ENCODE measurements around the gene CELSR1.

The CELSR1 gene

GRCh38 chr22:46448333-46448732 is 89.1 kb downstream of the CELSR1 start:
- no peaks in the 10 kb centered on the region for H3K36me3 ChIP-seq (ENCODE audit: control insufficient read depth in 1 of 2, insufficient read depth in 2 of 2, low read length in 2 of 2)
- no peaks in the 10 kb centered on the region for H3K9me3 ChIP-seq (ENCODE audit: control insufficient read depth in 1 of 2, low read length in 2 of 2)
- no peaks in the 10 kb centered on the region for H3K4me1 ChIP-seq (ENCODE audit: control insufficient read depth in 1 of 2, insufficient read depth in 2 of 2, low read length in 2 of 2)
- no peak overlapping the region for H3K27ac ChIP-seq (ENCODE audit: low read length)
- H3K27me3 ChIP-seq (ENCODE audit: low read depth, low read length): no peaks in the 10 kb centered on the region
- no peak overlapping the region for H3K4me3 ChIP-seq (ENCODE audit: low read depth in 1 of 2, low read length in 2 of 2)

GRCh38 chr22:46447906-46448305 is 89.5 kb downstream of the CELSR1 start:
- H3K27ac ChIP-seq (ENCODE audit: low read length): no peak overlapping the region
- no peaks in the 10 kb centered on the region for H3K36me3 ChIP-seq (ENCODE audit: control insufficient read depth in 1 of 2, insufficient read depth in 2 of 2, low read length in 2 of 2)
- no peaks in the 10 kb centered on the region for H3K4me1 ChIP-seq (ENCODE audit: control insufficient read depth in 1 of 2, insufficient read depth in 2 of 2, low read length in 2 of 2)
- no peak overlapping the region for H3K4me3 ChIP-seq (ENCODE audit: low read depth in 1 of 2, low read length in 2 of 2)
- H3K9me3 ChIP-seq (ENCODE audit: control insufficient read depth in 1 of 2, low read length in 2 of 2): no peaks in the 10 kb centered on the region
- no peaks in the 10 kb centered on the region for H3K27me3 ChIP-seq (ENCODE audit: low read depth, low read length)

GRCh38 chr22:46446799-46447198 is 90.6 kb downstream of the CELSR1 start:
- no peak overlapping the region for H3K4me3 ChIP-seq (ENCODE audit: low read depth in 1 of 2, low read length in 2 of 2)
- no peaks in the 10 kb centered on the region for H3K9me3 ChIP-seq (ENCODE audit: control insufficient read depth in 1 of 2, low read length in 2 of 2)
- no peaks in the 10 kb centered on the region for H3K36me3 ChIP-seq (ENCODE audit: control insufficient read depth in 1 of 2, insufficient read depth in 2 of 2, low read length in 2 of 2)
- H3K27ac ChIP-seq (ENCODE audit: low read length): no peak overlapping the region
- H3K4me1 ChIP-seq (ENCODE audit: control insufficient read depth in 1 of 2, insufficient read depth in 2 of 2, low read length in 2 of 2): no peaks in the 10 kb centered on the region
- H3K27me3 ChIP-seq (ENCODE audit: low read depth, low read length): no peaks in the 10 kb centered on the region

GRCh38 chr22:46445771-46446420 is 91.5 kb downstream of the CELSR1 start:
- no peaks in the 10 kb centered on the region for H3K4me1 ChIP-seq (ENCODE audit: control insufficient read depth in 1 of 2, insufficient read depth in 2 of 2, low read length in 2 of 2)
- H3K9me3 ChIP-seq (ENCODE audit: control insufficient read depth in 1 of 2, low read length in 2 of 2): no peaks in the 10 kb centered on the region
- no peaks in the 10 kb centered on the region for H3K27me3 ChIP-seq (ENCODE audit: low read depth, low read length)
- H3K27ac ChIP-seq (ENCODE audit: low read length): no peak overlapping the region
- no peaks in the 10 kb centered on the region for H3K36me3 ChIP-seq (ENCODE audit: control insufficient read depth in 1 of 2, insufficient read depth in 2 of 2, low read length in 2 of 2)
- H3K4me3 ChIP-seq (ENCODE audit: low read depth in 1 of 2, low read length in 2 of 2): no peak overlapping the region

GRCh38 chr22:46444390-46444854 is 93.0 kb downstream of the CELSR1 start:
- Histone ChIP-seq H3K4me1 (ENCODE audit: control insufficient read depth in 1 of 2, insufficient read depth in 2 of 2, low read length in 2 of 2) (no peaks in the 10 kb centered on the region), H3K4me3 (ENCODE audit: low read depth in 1 of 2, low read length in 2 of 2) (no peak overlapping the region), H3K36me3 (ENCODE audit: control insufficient read depth in 1 of 2, insufficient read depth in 2 of 2, low read length in 2 of 2) (no peaks in the 10 kb centered on the region), H3K27ac (ENCODE audit: low read length) (no peak overlapping the region), H3K27me3 (ENCODE audit: low read depth, low read length) (no peaks in the 10 kb centered on the region), H3K9me3 (ENCODE audit: control insufficient read depth in 1 of 2, low read length in 2 of 2) (no peaks in the 10 kb centered on the region)

- H3K4me3 ChIP-seq (ENCODE audit: low read depth in 1 of 2, low read length in 2 of 2): no peak overlapping the region
- no peaks in the 10 kb centered on the region for H3K27me3 ChIP-seq (ENCODE audit: low read depth, low read length)
- no peaks in the 10 kb centered on the region for H3K9me3 ChIP-seq (ENCODE audit: control insufficient read depth in 1 of 2, low read length in 2 of 2)
- H3K4me1 ChIP-seq (ENCODE audit: control insufficient read depth in 1 of 2, insufficient read depth in 2 of 2, low read length in 2 of 2): no peaks in the 10 kb centered on the region
- no peak overlapping the region for H3K27ac ChIP-seq (ENCODE audit: low read length)
- H3K36me3 ChIP-seq (ENCODE audit: control insufficient read depth in 1 of 2, insufficient read depth in 2 of 2, low read length in 2 of 2): no peaks in the 10 kb centered on the region
Measured at GRCh38 chr22:46443850-46444389, 93.5 kb downstream of the CELSR1 start.

- H3K4me1 ChIP-seq (ENCODE audit: control insufficient read depth in 1 of 2, insufficient read depth in 2 of 2, low read length in 2 of 2): no peaks in the 10 kb centered on the region
Measured at GRCh38 chr22:46442217-46442853, 95.1 kb downstream of the CELSR1 start.

GRCh38 chr22:46439576-46440465 is 97.6 kb downstream of the CELSR1 start:
- Histone ChIP-seq H3K27ac (ENCODE audit: low read length) (no peak overlapping the region), H3K9me3 (ENCODE audit: control insufficient read depth in 1 of 2, low read length in 2 of 2) (no peaks in the 10 kb centered on the region), H3K4me1 (ENCODE audit: control insufficient read depth in 1 of 2, insufficient read depth in 2 of 2, low read length in 2 of 2) (no peaks in the 10 kb centered on the region), H3K4me3 (ENCODE audit: low read depth in 1 of 2, low read length in 2 of 2) (no peak overlapping the region), H3K36me3 (ENCODE audit: control insufficient read depth in 1 of 2, insufficient read depth in 2 of 2, low read length in 2 of 2) (no peaks in the 10 kb centered on the region), H3K27me3 (ENCODE audit: low read depth, low read length) (no peaks in the 10 kb centered on the region)

More at GRCh38 chr22:46442217-46442853, 95.1 kb downstream of the CELSR1 start:
- H3K27ac ChIP-seq (ENCODE audit: low read length): no peak overlapping the region
- no peaks in the 10 kb centered on the region for H3K36me3 ChIP-seq (ENCODE audit: control insufficient read depth in 1 of 2, insufficient read depth in 2 of 2, low read length in 2 of 2)
- H3K9me3 ChIP-seq (ENCODE audit: control insufficient read depth in 1 of 2, low read length in 2 of 2): no peaks in the 10 kb centered on the region
- no peaks in the 10 kb centered on the region for H3K27me3 ChIP-seq (ENCODE audit: low read depth, low read length)
- no peak overlapping the region for H3K4me3 ChIP-seq (ENCODE audit: low read depth in 1 of 2, low read length in 2 of 2)

GRCh38 chr22:46439111-46439510 is 98.3 kb downstream of the CELSR1 start:
- Histone ChIP-seq H3K9me3 (ENCODE audit: control insufficient read depth in 1 of 2, low read length in 2 of 2) (no peaks in the 10 kb centered on the region), H3K4me1 (ENCODE audit: control insufficient read depth in 1 of 2, insufficient read depth in 2 of 2, low read length in 2 of 2) (no peaks in the 10 kb centered on the region), H3K27ac (ENCODE audit: low read length) (no peak overlapping the region), H3K36me3 (ENCODE audit: control insufficient read depth in 1 of 2, insufficient read depth in 2 of 2, low read length in 2 of 2) (no peaks in the 10 kb centered on the region), H3K4me3 (ENCODE audit: low read depth in 1 of 2, low read length in 2 of 2) (no peak overlapping the region), H3K27me3 (ENCODE audit: low read depth, low read length) (no peaks in the 10 kb centered on the region)

GRCh38 chr22:46437671-46438440 is 99.6 kb downstream of the CELSR1 start:
- Histone ChIP-seq H3K4me3 (ENCODE audit: low read depth in 1 of 2, low read length in 2 of 2) (no peak overlapping the region), H3K9me3 (ENCODE audit: control insufficient read depth in 1 of 2, low read length in 2 of 2) (no peaks in the 10 kb centered on the region), H3K36me3 (ENCODE audit: control insufficient read depth in 1 of 2, insufficient read depth in 2 of 2, low read length in 2 of 2) (no peaks in the 10 kb centered on the region)

More at GRCh38 chr22:46437671-46438440, 99.6 kb downstream of the CELSR1 start:
- H3K27me3 ChIP-seq (ENCODE audit: low read depth, low read length): no peaks in the 10 kb centered on the region
- H3K4me1 ChIP-seq (ENCODE audit: control insufficient read depth in 1 of 2, insufficient read depth in 2 of 2, low read length in 2 of 2): no peaks in the 10 kb centered on the region
- no peak overlapping the region for H3K27ac ChIP-seq (ENCODE audit: low read length)

All from muscle layer of duodenum (tissue), 2 donors.